ENCODE results near the gene LIME1.
A peak's percentile ranks its signal among the peaks of the same experiment; 100 is the strongest.
"Not testable (repeated sequence)": the region's sequence is repeated elsewhere in the genome, so short reads cannot be mapped to it uniquely, and the experiment has no call there.

Gene LIME1

DNA sequence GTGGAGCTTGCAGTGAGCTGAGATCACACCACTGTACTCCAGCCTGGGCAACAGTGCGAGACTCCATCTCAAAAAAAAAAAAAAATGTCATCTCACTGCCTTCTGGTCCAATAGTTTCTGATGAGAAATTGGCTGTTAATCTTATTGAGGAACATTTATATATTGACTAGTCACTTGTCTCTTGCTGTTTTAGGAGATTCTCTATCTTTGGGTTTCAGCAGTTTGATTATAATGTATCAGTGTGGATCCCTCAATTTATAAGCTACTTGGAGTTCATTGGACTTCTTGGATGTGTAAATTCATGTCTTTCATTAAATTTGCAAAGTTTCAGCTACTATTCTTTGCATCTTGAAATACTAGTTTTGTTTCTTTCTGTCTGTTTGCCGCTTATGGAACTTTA, 17.5 kb upstream of the LIME1 start:
- H3K36me3 Mint-ChIP-seq = peaks cover 36% of the 10 kb centered on the region
- H3K4me3 Mint-ChIP-seq = peak overlapping the region; percentile 19
- peaks cover 47% of the 10 kb centered on the region for H3K4me1 Mint-ChIP-seq
- H3K27me3 Mint-ChIP-seq = no peaks in the 10 kb centered on the region
- H3K27ac Mint-ChIP-seq = peak overlapping the region; percentile 89
- peaks cover 7% of the 10 kb centered on the region for H3K9me3 Mint-ChIP-seq

DNA sequence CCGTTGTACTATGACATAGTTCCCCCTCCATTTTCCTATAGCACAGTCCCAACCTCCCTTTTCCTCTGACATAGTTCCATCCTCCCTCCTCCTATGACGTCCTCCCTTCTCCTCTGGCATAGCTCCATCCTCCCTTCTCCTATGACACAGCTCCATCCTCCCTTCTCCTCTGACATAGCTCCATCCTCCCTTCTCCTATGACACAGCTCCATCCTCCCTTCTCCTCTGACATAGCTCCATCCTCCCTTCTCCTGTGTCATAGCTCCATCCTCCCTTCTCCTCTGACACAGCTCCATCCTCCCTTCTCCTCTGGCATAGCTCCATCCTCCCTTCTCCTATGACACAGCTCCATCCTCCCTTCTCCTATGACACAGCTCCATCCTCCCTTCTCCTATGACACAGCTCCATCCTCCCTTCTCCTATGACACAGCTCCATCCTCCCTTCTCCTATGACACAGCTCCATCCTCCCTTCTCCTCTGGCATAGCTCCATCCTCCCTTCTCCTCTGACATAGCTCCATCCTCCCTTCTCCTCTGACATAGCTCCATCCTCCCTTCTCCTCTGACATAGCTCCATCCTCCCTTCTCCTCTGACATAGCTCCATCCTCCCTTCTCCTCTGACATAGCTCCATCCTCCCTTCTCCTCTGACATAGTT, 13.4 kb upstream of the LIME1 start:
- not testable (repeated sequence) for H3K27ac Mint-ChIP-seq, H3K9me3 Mint-ChIP-seq, H3K27me3 Mint-ChIP-seq, H3K4me3 Mint-ChIP-seq
- Mint-ChIP-seq H3K36me3 (peaks cover 31% of the 10 kb centered on the region), H3K4me1 (peaks cover 45% of the 10 kb centered on the region)

DNA sequence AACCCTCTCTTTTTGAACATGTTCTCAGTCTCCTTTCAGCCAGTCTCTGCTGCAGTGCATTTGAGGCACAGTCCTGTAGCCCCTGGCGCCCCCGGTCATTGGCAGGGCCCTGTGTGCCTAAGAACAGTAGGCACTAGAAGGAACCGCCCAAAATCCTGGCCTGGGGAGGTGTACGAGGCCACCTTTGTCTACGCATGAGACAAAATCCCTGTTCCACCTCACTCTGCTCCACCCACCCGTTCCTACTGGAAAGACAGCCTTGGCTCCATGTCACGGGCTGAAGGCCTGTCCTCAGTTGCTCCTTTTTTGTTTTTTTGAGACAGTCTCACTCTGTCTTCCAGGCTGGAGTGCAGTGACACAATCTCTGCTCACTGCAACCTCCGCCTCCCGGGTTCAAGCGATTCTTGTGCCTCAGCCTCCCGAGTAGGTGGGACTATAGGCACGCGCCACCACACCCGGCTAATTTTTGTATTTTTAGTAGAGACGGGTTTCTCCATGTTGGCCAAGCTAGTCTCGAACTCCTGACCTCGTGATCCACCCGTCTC, 6.2 kb upstream of the LIME1 start:
- H3K27me3 Mint-ChIP-seq, H3K4me3 Mint-ChIP-seq, H3K9me3 Mint-ChIP-seq: not testable (repeated sequence)
- peaks cover 37% of the 10 kb centered on the region for H3K4me1 Mint-ChIP-seq
- peaks cover 25% of the 10 kb centered on the region for H3K36me3 Mint-ChIP-seq
- peak overlapping the region; percentile 36 for H3K27ac Mint-ChIP-seq

DNA sequence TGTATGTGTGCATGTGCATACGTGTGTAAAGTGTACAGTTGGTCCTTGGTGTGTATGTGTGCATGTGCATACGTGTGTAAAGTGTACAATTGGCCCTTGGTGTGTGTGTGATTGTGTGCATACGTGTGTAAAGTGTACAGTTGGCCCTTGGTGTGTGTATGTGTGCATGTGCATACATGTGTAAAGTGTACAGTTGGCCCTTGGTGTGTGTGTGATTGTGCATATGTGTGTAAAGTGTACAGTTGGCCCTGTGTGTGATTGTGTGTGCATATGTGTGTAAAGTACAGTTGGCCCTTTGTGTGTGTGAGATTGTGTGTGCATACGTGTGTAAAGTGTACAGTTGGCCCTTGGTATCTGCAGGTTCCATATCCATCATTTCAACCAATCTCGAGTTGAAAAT, 5.1 kb upstream of the LIME1 start:
- H3K9me3 Mint-ChIP-seq = no peaks in the 10 kb centered on the region
- H3K27ac Mint-ChIP-seq = no peak overlapping the region
- H3K4me1 Mint-ChIP-seq = peaks cover 44% of the 10 kb centered on the region
- H3K4me3 Mint-ChIP-seq = no peak overlapping the region
- H3K36me3 Mint-ChIP-seq = peaks cover 18% of the 10 kb centered on the region
- H3K27me3 Mint-ChIP-seq = no peaks in the 10 kb centered on the region

DNA sequence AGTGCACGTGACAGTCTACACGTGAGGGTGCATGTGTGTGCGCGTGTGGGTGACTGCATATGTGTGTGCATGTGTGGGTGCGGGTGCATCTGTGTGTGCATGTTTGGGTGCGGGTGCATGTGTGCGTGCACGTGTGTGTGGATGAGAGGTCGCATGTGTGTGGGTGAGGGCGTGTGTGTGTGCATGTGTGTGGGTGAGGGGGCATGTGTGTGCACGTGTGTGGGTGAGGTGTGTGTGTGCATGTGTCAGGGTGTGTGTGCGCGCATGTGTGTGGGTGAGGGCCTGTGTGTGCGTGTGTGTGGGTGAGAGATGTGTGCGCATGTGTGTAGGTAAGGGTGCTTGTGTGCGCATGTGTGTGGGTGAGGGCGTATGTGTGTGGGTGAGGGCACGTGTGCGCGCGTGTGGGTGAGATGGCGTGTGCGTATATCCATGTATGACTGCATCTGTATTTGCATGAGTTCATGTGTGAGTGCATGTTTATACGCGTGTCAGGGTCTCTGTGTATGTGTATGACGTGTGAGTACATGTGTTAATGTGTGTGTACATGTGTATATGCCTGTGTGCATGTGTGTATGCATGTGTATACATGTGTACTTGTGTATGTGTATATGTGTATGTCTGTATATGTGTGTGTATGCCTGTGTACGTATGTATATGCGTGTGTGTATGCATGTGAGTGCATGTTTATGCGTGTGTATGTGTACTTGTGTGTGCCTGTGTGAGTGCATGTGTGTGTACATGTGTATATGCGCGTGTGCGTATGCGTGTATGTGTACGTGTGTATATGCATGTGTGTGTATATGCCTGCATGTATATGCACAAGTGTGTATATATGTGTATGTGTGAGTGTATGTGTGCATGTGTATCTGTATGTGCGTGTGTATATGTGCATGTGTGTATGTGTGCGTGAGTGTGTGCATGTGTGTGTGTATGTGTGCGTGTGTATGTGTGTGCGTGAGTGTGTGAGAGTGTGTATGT, 4.1 kb upstream of the LIME1 start:
- Mint-ChIP-seq H3K27me3 (no peaks in the 10 kb centered on the region), H3K9me3 (no peaks in the 10 kb centered on the region), H3K4me1 (peaks cover 39% of the 10 kb centered on the region), H3K36me3 (peaks cover 15% of the 10 kb centered on the region), H3K4me3 (no peak overlapping the region), H3K27ac (no peak overlapping the region)

DNA sequence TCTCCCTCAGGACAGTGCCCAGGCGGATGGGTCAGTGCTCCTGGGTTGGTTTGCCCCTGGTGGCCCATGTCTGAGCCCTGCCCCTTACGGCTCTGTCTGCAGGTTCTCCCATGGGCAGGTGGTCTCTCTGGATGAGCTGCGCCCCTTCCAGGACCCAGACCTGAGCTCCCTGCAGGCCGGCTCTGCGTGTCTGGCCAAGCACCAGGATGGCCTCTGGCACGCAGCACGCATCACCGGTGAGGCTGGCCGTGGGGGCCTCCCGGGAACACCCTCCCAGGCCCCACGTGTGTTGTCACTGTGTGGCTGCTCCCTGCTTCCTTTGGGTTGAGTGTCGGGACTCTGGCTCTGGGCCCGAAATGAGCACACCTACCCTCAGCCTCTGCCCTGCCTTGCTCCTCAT, 3.3 kb upstream of the LIME1 start:
- Mint-ChIP-seq H3K27me3 (no peaks in the 10 kb centered on the region), H3K36me3 (peaks cover 12% of the 10 kb centered on the region), H3K4me3 (no peak overlapping the region), H3K4me1 (peaks cover 34% of the 10 kb centered on the region), H3K27ac (no peak overlapping the region), H3K9me3 (no peaks in the 10 kb centered on the region)

DNA sequence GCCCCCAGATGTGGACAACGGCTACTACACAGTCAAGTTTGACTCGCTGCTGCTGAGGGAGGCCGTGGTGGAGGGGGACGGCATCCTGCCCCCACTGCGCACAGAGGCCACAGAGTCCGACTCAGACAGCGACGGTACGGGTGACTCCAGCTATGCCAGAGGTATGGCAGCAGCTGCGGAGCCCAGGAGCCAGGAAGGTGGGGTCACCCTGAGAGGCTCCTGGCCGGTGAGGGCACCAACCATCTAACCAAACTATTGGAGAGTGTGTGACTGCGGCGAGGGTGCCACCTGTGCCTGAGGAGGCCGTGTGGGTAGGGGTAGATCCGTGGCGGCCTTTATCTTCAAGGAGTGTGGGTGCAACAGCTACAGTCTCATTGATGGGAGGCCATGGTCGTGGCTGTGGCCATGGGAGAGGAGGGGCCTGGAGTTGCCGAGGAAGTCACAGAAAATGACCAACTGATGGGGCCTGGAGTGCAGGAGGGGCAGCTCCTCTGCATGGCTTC, 2.8 kb upstream of the LIME1 start:
- Mint-ChIP-seq H3K9me3 (no peaks in the 10 kb centered on the region), H3K36me3 (peaks cover 9% of the 10 kb centered on the region), H3K27me3 (no peaks in the 10 kb centered on the region), H3K27ac (no peak overlapping the region), H3K4me1 (peaks cover 29% of the 10 kb centered on the region), H3K4me3 (no peak overlapping the region)

DNA sequence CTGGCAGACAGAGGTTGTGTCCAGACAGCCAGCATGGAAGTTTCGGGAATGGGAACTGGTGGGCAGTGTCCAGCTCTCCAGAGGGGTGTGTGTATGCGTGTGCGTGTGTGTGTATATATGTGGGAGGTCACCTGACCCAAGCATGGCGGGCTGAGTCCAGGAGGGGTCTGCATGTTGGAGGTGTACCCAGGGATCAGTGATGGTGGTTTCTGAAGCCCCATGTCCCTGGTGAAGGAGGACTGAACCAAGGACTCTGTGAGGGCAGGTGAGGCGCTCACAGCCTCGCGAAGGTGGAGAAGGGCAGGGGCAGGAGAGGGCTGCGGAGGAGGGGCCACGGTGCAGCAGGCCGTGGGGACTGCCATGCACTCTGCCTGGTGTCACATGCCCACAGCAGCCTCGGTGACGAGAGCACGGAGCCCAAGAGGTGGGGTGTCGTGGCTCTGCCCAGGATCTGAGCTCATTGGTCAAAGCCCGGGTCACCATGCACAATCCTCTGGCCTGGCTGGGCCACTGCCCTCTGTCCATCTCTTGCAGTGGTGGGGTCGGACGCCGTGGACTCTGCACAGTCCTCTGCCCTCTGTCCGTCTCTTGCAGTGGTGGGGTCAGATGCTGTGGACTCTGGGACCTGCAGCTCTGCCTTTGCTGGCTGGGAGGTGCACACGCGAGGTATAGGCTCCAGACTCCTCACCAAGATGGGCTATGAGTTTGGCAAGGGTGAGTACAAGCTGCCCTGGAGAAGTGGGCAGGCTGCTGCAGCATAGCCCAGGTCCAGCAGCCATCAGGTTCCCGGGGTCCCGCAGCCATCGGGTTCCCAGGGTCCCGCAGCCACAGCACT, 2.1 kb upstream of the LIME1 start:
- peaks cover 9% of the 10 kb centered on the region for H3K36me3 Mint-ChIP-seq
- H3K4me3 Mint-ChIP-seq = no peak overlapping the region
- no peaks in the 10 kb centered on the region for H3K27me3 Mint-ChIP-seq
- no peaks in the 10 kb centered on the region for H3K9me3 Mint-ChIP-seq
- H3K27ac Mint-ChIP-seq = no peak overlapping the region
- H3K4me1 Mint-ChIP-seq = peaks cover 27% of the 10 kb centered on the region

DNA sequence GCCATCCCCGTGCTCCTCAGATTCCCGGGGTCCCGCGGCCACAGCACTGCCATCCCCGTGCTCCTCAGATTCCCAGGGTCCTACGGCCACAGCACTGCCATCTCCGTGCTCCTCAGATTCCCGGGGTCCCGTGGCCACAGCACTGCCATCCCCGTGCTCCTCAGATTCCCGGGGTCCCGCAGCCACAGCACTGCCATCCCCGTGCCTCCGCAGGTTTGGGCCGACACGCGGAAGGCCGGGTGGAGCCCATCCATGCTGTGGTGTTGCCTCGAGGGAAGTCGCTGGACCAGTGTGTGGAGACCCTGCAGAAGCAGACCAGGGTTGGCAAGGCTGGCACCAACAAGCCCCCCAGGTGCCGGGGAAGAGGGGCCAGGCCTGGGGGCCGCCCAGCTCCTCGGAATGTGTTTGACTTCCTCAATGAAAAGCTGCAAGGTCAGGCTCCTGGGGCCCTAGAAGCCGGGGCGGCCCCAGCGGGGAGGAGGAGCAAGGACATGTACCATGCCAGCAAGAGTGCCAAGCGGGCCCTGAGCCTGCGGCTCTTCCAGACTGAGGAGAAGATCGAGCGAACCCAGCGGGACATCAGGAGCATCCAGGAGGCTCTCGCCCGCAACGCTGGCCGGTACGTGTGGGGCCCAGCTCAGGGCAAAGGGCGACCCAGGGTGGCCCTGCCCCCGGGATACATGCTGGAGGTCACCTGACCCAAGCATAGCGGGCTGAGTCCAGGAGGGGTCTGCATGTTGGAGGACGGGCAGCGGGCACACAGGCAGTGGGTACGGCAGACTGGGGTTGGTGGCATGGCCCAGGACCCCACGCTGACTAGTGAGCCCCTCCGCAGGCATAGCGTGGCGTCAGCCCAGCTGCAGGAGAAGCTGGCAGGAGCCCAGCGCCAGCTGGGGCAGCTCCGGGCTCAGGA, 1.3 kb upstream of the LIME1 start:
- Mint-ChIP-seq H3K4me3 (peak overlapping the region; percentile 11), H3K27ac (peak overlapping the region; percentile 51), H3K36me3 (peaks cover 6% of the 10 kb centered on the region), H3K9me3 (no peaks in the 10 kb centered on the region), H3K27me3 (no peaks in the 10 kb centered on the region), H3K4me1 (peaks cover 27% of the 10 kb centered on the region)

DNA sequence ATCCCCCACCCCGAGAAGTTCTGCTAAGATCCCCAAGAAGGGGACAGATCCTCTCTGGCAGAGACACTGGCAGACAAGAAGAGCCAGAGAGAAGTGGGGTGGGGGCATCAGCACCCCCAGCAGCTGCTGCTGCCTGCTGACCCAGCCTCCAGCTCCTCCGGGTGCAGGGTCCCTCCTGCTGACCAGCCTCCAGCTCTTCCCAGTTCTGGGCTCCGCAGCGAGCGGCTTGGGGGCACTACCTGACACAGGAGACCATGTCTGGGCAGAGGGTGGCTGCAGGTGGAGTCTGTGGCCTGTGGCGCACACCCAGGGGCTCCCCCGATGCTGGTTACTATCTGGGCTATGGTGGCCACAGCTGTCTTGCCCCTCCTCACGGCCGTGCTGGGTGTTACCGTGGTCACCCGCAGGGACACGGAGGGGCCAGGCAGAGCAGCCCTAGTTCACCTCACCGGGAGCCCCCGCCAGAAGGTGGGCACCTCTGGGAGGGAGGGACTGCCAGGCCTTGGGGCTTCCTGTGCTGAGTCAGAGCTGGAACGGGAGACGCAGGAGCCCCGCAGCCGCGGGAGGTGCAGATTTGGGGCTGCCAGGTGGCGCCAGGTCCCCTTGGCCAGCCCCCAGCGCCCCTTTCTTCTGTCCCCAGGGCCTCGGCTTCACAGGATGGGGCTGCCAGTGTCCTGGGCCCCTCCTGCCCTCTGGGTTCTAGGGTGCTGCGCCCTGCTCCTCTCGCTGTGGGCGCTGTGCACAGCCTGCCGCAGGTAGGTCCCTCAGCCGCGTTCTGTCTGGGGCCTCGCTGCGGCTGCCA, 630 bp downstream of the LIME1 start:
- peaks cover 27% of the 10 kb centered on the region for H3K4me1 Mint-ChIP-seq
- no peaks in the 10 kb centered on the region for H3K27me3 Mint-ChIP-seq
- H3K36me3 Mint-ChIP-seq = peaks cover 4% of the 10 kb centered on the region
- H3K9me3 Mint-ChIP-seq = no peaks in the 10 kb centered on the region
- H3K27ac Mint-ChIP-seq = no peak overlapping the region
- peak overlapping the region; percentile 81 for H3K4me3 Mint-ChIP-seq

DNA sequence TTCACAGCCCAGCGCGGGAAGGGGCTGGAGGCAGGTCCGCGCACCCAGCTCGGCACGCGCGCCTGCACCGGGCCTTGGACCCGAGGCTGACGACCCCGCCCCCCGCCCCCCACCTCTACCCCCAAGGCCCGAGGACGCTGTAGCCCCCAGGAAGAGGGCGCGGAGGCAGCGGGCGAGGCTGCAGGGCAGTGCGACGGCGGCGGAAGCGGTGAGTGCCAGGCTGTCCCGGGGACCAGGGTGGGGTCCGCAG, 1.2 kb downstream of the LIME1 start:
- H3K27me3 Mint-ChIP-seq = no peaks in the 10 kb centered on the region
- no peak overlapping the region for H3K27ac Mint-ChIP-seq
- no peaks in the 10 kb centered on the region for H3K9me3 Mint-ChIP-seq
- H3K4me3 Mint-ChIP-seq = peak overlapping the region; percentile 81
- H3K36me3 Mint-ChIP-seq = peaks cover 4% of the 10 kb centered on the region
- peaks cover 27% of the 10 kb centered on the region for H3K4me1 Mint-ChIP-seq

DNA sequence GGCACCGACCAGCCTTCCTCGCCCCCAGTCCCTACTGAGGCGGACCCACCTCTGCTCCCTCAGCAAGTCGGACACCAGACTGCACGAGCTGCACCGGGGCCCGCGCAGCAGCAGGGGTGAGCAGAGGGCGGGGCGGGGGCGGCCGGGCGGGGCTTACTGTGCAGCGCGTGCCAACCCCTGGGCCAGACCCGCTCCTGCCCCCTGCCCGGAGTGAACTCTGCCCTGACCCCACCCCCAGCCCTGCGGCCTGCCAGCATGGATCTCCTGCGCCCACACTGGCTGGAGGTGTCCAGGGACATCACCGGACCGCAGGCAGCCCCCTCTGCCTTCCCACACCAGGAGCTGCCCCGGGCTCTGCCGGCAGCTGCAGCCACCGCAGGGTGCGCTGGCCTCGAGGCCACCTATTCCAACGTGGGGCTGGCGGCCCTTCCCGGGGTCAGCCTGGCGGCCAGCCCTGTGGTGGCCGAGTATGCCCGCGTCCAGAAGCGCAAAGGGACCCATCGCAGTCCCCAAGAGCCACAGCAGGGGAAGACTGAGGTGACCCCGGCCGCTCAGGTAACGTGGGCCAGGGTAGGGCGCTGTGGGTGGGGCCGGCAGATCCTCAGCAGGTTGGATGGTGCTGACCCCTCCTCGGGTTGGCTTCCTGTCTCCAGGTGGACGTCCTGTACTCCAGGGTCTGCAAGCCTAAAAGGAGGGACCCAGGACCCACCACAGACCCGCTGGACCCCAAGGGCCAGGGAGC, 1.7 kb downstream of the LIME1 start:
- H3K27ac Mint-ChIP-seq = no peak overlapping the region
- peaks cover 4% of the 10 kb centered on the region for H3K36me3 Mint-ChIP-seq
- no peaks in the 10 kb centered on the region for H3K9me3 Mint-ChIP-seq

DNA sequence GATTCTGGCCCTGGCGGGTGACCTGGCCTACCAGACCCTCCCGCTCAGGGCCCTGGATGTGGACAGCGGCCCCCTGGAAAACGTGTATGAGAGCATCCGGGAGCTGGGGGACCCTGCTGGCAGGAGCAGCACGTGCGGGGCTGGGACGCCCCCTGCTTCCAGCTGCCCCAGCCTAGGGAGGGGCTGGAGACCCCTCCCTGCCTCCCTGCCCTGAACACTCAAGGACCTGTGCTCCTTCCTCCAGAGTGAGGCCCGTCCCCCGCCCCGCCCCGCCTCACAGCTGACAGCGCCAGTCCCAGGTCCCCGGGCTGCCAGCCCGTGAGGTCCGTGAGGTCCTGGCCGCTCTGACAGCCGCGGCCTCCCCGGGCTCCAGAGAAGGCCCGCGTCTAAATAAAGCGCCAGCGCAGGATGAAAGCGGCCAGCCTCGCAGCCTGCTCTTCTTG, 2.2 kb downstream of the LIME1 start:
- H3K27ac Mint-ChIP-seq = no peak overlapping the region
- peak overlapping the region; percentile 42 for H3K4me3 Mint-ChIP-seq

More for the DNA sequence above, 1.7 kb downstream of the LIME1 start:
- Mint-ChIP-seq H3K4me1 (peaks cover 27% of the 10 kb centered on the region), H3K27me3 (no peaks in the 10 kb centered on the region), H3K4me3 (peak overlapping the region; percentile 42)

More for the DNA sequence above, 2.2 kb downstream of the LIME1 start:
- no peaks in the 10 kb centered on the region for H3K9me3 Mint-ChIP-seq
- H3K36me3 Mint-ChIP-seq = peaks cover 4% of the 10 kb centered on the region
- no peaks in the 10 kb centered on the region for H3K27me3 Mint-ChIP-seq
- H3K4me1 Mint-ChIP-seq = peaks cover 24% of the 10 kb centered on the region

Measured in activated naive CD4-positive, alpha-beta T cell treated with anti-CD3 and anti-CD28 coated beads, Interleukin-2, amount 50 U/mL, for 24 hours (primary cell).